Measurements from ENCODE around the gene ENTR1. TPM values are rescaled to one million over a fixed set of nuclear protein-coding genes. Genes with fewer than 3 reads are reported as not detected.

Gene ENTR1
- 30.4 and 31.4 TPM in 2 replicates for total RNA-seq

GRCh38 chr9:136410500-136411287 lies at the start of gene ENTR1, which contains the start of gene PMPCA:
Gene ENTR1, minus strand, starts transcription at chr9:136410614. Its CDS starts 217 bp downstream, at chr9:136410397.
Gene PMPCA, plus strand, starts transcription at chr9:136410658. Its CDS starts 11 bp downstream, at chr9:136410669.

GRCh38 chr9:136439481-136440408 lies 29.3 kb upstream of the ENTR1 start, which contains the start of gene INPP5E:
Gene INPP5E, minus strand, starts transcription at chr9:136439845. Its CDS starts 426 bp downstream, at chr9:136439419.

GRCh38 chr9:136400038-136400834 lies 10.2 kb downstream of the ENTR1 start, which contains the start of gene SNAPC4:
Gene SNAPC4, minus strand, starts transcription at chr9:136400170. Its CDS starts 1,742 bp downstream, at chr9:136398428.

GRCh38 chr9:136373300-136374182 lies 36.9 kb downstream of the ENTR1 start, which contains the start of gene CARD9:
Gene CARD9, minus strand, starts transcription at chr9:136373669. Its CDS starts 1,591 bp downstream, at chr9:136372078.

GRCh38 chr9:136363106-136363948 lies 47.1 kb downstream of the ENTR1 start, which contains the start of gene DNLZ:
Gene DNLZ, minus strand, starts transcription at chr9:136363744. Its CDS starts 30 bp downstream, at chr9:136363714.

Other genes with a start within 250 kb of the ENTR1 start
- gene LHX3, start 205.5 kb downstream of the ENTR1 start, total RNA-seq = not detected in 2 replicates
- 9.4 and 14.5 TPM in 2 replicates for gene QSOX2, start 164.8 kb downstream of the ENTR1 start, total RNA-seq
- not detected in 2 replicates for gene CCDC187, start 106.5 kb downstream of the ENTR1 start, total RNA-seq
- 24.7 and 34.4 TPM in 2 replicates for gene GPSM1, start 83.1 kb downstream of the ENTR1 start, total RNA-seq
- gene DNLZ, start 46.9 kb downstream of the ENTR1 start, total RNA-seq = 9.3 and 19.3 TPM in 2 replicates
- 0.27 and 0.28 TPM in 2 replicates for gene CARD9, start 36.9 kb downstream of the ENTR1 start, total RNA-seq
- 8.4 and 8.7 TPM in 2 replicates for gene SNAPC4, start 10.4 kb downstream of the ENTR1 start, total RNA-seq
- 42.4 and 47.2 TPM in 2 replicates for gene PMPCA, start within 50 bp of the ENTR1 start, total RNA-seq
- gene INPP5E, start 29.2 kb upstream of the ENTR1 start, total RNA-seq = 4.9 and 6.5 TPM in 2 replicates
- 17.7 and 24.4 TPM in 2 replicates for gene SEC16A, start 72.4 kb upstream of the ENTR1 start, total RNA-seq
- gene NOTCH1, start 135.4 kb upstream of the ENTR1 start, total RNA-seq = 109 and 129 TPM in 2 replicates

All from endothelial cell of coronary artery (primary cell).